Measurements from ENCODE around the gene GTF2A2.

The GTF2A2 gene

GRCh38 chr15:59596640-59597039, 60.7 kb downstream of the GTF2A2 start:
- no peak for DNase-seq

- no peak for DNase-seq
Measured at GRCh38 chr15:59595434-59595915, 61.8 kb downstream of the GTF2A2 start.

- DNase-seq, result no peak
Measured at GRCh38 chr15:59594991-59595390, 62.3 kb downstream of the GTF2A2 start.

- peak; percentile 50 for DNase-seq
Measured at GRCh38 chr15:59594493-59594942, 62.8 kb downstream of the GTF2A2 start.

GRCh38 chr15:59591356-59591755, 66.0 kb downstream of the GTF2A2 start:
- no peak for DNase-seq

- DNase-seq, result no peak
Measured at GRCh38 chr15:59590027-59590426, 67.3 kb downstream of the GTF2A2 start.
